PFSK-1 (cell line): ENCODE measurements around the gene LRCH3.

Experiments used
- FOXP2 ChIP-seq: optimal IDR thresholded peaks from 2 replicates; pipeline ENCODE3; 2011; ENCODE audit warnings: borderline replicate concordance, control low read depth, inconsistent platforms; ENCODE audit not compliant: insufficient read depth; ENCODE audit errors: extremely low read length, extremely low read depth
- POLR2AphosphoS5 ChIP-seq: IDR thresholded peaks from 2 replicates; pipeline ENCODE4 v1.6.1; 2012; ENCODE audit warnings: low read depth, mild to moderate bottlenecking, control low read depth, low read length, moderate library complexity
- SIN3A ChIP-seq: IDR thresholded peaks from 2 replicates; pipeline ENCODE4 v1.6.1; 2012; ENCODE audit warnings: mild to moderate bottlenecking, low read length, moderate library complexity, borderline replicate concordance; ENCODE audit not compliant: insufficient read depth
- TAF1 ChIP-seq: IDR thresholded peaks from 2 replicates; pipeline ENCODE4 v1.6.1; 2012; ENCODE audit warnings: low read length, control low read depth, borderline replicate concordance; ENCODE audit not compliant: insufficient read depth
- TF ChIP-seq, protein P1 (sequence below), 2 experiments: IDR thresholded peaks; 2 replicates each; pipeline versions ENCODE4 v1.6.1 to v1.8.0; 2011 to 2012; ENCODE audit warnings: low read depth in 2 of 2, low read length in 2 of 2, control low read depth in 1 of 2, inconsistent platforms in 1 of 2, mild to moderate bottlenecking in 1 of 2, moderate library complexity in 1 of 2; ENCODE audit not compliant: insufficient read depth in 1 of 2

The LRCH3 gene

GRCh38 chr3:197798863-197799262 lies 7.8 kb downstream of the LRCH3 start:
- TF ChIP-seq, protein P1, sequence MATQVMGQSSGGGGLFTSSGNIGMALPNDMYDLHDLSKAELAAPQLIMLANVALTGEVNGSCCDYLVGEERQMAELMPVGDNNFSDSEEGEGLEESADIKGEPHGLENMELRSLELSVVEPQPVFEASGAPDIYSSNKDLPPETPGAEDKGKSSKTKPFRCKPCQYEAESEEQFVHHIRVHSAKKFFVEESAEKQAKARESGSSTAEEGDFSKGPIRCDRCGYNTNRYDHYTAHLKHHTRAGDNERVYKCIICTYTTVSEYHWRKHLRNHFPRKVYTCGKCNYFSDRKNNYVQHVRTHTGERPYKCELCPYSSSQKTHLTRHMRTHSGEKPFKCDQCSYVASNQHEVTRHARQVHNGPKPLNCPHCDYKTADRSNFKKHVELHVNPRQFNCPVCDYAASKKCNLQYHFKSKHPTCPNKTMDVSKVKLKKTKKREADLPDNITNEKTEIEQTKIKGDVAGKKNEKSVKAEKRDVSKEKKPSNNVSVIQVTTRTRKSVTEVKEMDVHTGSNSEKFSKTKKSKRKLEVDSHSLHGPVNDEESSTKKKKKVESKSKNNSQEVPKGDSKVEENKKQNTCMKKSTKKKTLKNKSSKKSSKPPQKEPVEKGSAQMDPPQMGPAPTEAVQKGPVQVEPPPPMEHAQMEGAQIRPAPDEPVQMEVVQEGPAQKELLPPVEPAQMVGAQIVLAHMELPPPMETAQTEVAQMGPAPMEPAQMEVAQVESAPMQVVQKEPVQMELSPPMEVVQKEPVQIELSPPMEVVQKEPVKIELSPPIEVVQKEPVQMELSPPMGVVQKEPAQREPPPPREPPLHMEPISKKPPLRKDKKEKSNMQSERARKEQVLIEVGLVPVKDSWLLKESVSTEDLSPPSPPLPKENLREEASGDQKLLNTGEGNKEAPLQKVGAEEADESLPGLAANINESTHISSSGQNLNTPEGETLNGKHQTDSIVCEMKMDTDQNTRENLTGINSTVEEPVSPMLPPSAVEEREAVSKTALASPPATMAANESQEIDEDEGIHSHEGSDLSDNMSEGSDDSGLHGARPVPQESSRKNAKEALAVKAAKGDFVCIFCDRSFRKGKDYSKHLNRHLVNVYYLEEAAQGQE (IDR thresholded peaks at IDR 0.05; ENCODE audit: insufficient read depth in 1 of 2, low read depth in 2 of 2, low read length in 2 of 2), result no peak
- TF ChIP-seq POLR2AphosphoS5, result no peak
- TF ChIP-seq FOXP2, result no peak
- TF ChIP-seq SIN3A, result no peak
- TF ChIP-seq TAF1, result no peak

DNA sequence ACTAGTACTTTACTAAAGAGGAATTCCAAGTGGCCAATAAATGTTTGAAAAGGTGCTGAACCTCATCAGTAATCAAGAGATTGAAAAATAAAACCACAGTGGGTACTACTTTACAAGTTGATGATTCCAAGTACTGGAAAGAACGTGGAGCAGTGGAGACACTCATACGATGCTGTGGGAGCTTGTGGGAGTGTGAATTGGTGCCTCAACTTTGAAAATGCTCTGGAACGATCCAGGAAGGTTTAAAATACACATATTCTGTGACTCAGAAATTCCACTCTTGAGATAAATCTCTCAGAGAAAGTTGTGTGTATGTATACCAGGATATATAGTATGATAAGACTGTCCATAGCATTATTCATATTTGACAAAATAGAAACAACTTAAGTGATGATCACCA lies 9.3 kb downstream of the LRCH3 start:
- TF ChIP-seq FOXP2 (no peak), POLR2AphosphoS5 (no peak), TAF1 (no peak), SIN3A (no peak)

GRCh38 chr3:197801891-197802778 lies 11.1 kb downstream of the LRCH3 start:
- TF ChIP-seq, protein P1 (IDR thresholded peaks at IDR 0.05; ENCODE audit: insufficient read depth in 1 of 2, low read depth in 2 of 2, low read length in 2 of 2), result no peak
- TF ChIP-seq FOXP2 (no peak), SIN3A (no peak), TAF1 (no peak), POLR2AphosphoS5 (no peak)

DNA sequence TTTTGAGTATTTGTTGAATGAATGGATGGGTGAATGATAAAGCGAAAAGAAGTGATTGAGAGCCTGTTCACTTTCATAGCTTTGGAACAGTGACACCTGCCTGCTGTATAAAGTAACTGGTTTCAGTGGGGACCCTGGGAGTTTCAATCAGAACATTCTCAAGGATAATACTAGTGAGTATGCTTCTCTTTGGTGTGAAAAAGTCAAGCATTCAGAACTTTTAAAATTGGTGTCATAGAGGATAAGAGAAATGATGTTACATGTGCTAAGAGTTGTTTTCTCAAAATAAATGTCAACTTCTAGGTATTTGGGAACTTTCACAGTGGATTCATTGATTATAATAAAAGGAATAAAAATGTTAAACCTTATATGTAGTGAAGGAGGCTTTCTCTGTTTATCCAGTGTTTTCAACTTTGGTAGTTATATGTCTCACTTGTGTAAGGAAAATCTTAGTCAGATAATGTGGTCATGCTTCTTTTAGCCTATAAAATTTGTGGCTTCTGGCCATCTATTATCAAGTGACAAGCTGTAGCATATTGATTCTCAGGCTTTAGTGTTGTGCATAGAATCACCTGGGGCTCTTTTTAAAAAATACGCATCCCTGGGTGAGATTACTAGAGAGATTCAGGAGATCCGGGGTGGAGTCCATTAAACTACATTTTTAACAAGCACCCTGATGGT lies 11.9 kb downstream of the LRCH3 start:
- TF ChIP-seq, protein P1 (IDR thresholded peaks at IDR 0.05; ENCODE audit: insufficient read depth in 1 of 2, low read depth in 2 of 2, low read length in 2 of 2), result no peak
- TF ChIP-seq POLR2AphosphoS5 (no peak), TAF1 (no peak), SIN3A (no peak), FOXP2 (no peak)

GRCh38 chr3:197804511-197804910 lies 13.5 kb downstream of the LRCH3 start:
- TF ChIP-seq, protein P1 (IDR thresholded peaks at IDR 0.05; ENCODE audit: insufficient read depth in 1 of 2, low read depth in 2 of 2, low read length in 2 of 2), result no peak
- TF ChIP-seq FOXP2 (no peak), POLR2AphosphoS5 (no peak), SIN3A (no peak)
